ENCODE results near the gene TGFBR1. TPM values are rescaled to one million over a fixed set of nuclear protein-coding genes. Genes with fewer than 3 reads are reported as not detected.

Gene TGFBR1
- total RNA-seq, 1 donor from 2014 or later: 38.1 TPM

DNA sequence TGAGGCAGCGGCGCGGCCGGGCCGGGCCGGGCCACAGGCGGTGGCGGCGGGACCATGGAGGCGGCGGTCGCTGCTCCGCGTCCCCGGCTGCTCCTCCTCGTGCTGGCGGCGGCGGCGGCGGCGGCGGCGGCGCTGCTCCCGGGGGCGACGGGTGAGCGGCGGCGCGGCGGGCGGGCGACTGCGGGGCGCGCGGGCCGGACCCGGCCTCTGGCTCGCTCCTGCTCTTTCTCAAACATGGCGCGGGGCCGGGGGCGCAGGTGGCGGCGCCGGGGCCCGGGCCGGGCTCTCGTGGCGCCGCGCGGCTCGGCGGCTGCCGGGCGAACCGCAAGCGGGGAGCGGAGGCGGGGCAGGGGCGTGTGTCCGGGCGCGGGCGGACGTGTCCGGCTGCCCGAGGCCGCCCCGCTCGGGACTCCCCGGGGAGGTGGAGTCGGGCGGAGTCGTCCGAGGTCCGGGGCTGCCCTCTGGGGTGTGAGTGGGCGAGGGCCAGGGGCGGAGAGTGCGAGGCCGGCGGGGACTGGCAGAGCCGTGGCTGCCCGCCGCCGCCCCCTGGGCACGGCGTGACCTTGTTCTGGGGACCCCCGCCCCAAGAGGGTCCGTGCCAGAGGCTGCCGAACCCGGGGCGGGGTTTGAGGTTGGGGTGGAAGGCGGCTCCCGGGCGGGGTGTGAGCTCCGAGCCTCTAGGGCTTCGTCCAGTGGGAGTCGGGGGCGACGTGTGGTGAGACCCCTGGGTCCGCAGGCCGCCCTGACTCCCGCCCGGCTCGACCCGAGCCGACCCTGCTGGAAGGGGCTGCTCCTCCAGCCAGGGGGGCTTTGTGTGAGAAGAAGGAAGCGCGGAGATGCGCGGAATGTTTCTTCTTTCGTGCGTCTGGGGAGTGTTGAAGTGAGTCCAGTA, 485 bp downstream of the TGFBR1 start:
- peak overlapping the region; percentile 86 for H3K27ac ChIP-seq (ENCODE audit: low read depth, low read length)
- no peaks in the 10 kb centered on the region for H3K36me3 ChIP-seq (ENCODE audit: control insufficient read depth in 3 of 3, insufficient read depth in 3 of 3, low read length in 3 of 3)
- H3K4me1 ChIP-seq (ENCODE audit: control insufficient read depth in 3 of 3, insufficient read depth in 3 of 3, low read length in 3 of 3): peaks cover 28 to 32% (median 32%) of the 10 kb centered on the region in 3 donors

DNA sequence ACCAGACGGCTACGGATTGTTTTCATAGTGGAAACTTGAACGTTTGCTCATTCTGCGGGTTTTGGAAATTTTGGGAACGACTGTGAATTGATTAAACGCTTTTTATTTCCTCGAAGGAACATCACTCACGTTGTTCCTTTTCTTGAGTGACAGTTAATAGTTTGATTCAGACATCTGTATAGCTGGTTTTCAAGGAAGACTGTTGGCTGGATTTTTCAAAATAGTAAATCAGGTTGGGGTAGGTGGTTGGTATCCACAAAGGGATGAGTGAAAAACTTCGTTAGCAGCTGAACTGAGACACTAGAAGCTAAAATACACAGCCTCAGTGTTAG, 1.1 kb downstream of the TGFBR1 start:
- H3K9me3 ChIP-seq (ENCODE audit: control insufficient read depth in 3 of 3, low read length in 3 of 3): no peaks in the 10 kb centered on the region
- H3K4me3 ChIP-seq (ENCODE audit: low read length in 3 of 3): peak overlapping the region; percentile 76 to 80 (median 76)
- H3K27me3 ChIP-seq (ENCODE audit: control insufficient read depth in 3 of 3, insufficient read depth in 3 of 3, low read length in 3 of 3): no peaks in the 10 kb centered on the region
- H3K27ac ChIP-seq (ENCODE audit: low read depth, low read length): peak overlapping the region; percentile 86
- H3K4me1 ChIP-seq (ENCODE audit: control insufficient read depth in 3 of 3, insufficient read depth in 3 of 3, low read length in 3 of 3): peaks cover 28 to 32% (median 32%) of the 10 kb centered on the region in 3 donors
- H3K36me3 ChIP-seq (ENCODE audit: control insufficient read depth in 3 of 3, insufficient read depth in 3 of 3, low read length in 3 of 3): no peaks in the 10 kb centered on the region
- peak overlapping the region; percentile 79 to 83 (median 81) for H3K9ac ChIP-seq (ENCODE audit: low read depth in 1 of 3, low read length in 3 of 3)

More for the DNA sequence above, 485 bp downstream of the TGFBR1 start:
- H3K4me3 ChIP-seq (ENCODE audit: low read length in 3 of 3): peak overlapping the region; percentile 76 to 80 (median 76)
- H3K9me3 ChIP-seq (ENCODE audit: control insufficient read depth in 3 of 3, low read length in 3 of 3): no peaks in the 10 kb centered on the region
- H3K9ac ChIP-seq (ENCODE audit: low read depth in 1 of 3, low read length in 3 of 3): peak overlapping the region; percentile 79 to 83 (median 81)
- H3K27me3 ChIP-seq (ENCODE audit: control insufficient read depth in 3 of 3, insufficient read depth in 3 of 3, low read length in 3 of 3): no peaks in the 10 kb centered on the region

DNA sequence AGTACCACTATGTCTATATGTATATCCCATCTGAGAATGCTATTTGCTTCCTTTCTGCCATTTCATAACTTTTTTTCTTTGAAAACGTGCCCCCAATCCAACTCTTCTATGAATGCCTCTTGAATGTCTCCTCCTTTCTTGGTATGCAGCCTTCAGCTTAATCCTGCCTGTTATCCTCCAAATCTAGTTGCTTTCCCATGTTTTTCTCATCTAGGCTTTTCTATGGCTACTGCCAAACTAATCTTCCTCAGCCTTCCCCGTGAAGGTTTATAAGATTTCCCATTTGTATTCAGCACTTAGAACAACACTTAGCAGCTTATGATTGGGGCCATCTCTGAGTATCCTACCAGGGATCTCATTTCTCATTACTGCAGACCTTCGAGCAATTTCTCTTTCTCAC, 2.5 kb downstream of the TGFBR1 start:
- H3K4me3 ChIP-seq (ENCODE audit: low read length in 3 of 3): peak overlapping the region in 1 of 3 donors; percentile 17
- H3K9ac ChIP-seq (ENCODE audit: low read depth in 1 of 3, low read length in 3 of 3): peak overlapping the region in 2 of 3 donors; percentile 4 to 9
- no peaks in the 10 kb centered on the region for H3K9me3 ChIP-seq (ENCODE audit: control insufficient read depth in 3 of 3, low read length in 3 of 3)
- H3K27ac ChIP-seq (ENCODE audit: low read depth, low read length): no peak overlapping the region
- H3K27me3 ChIP-seq (ENCODE audit: control insufficient read depth in 3 of 3, insufficient read depth in 3 of 3, low read length in 3 of 3): no peaks in the 10 kb centered on the region
- H3K4me1 ChIP-seq (ENCODE audit: control insufficient read depth in 3 of 3, insufficient read depth in 3 of 3, low read length in 3 of 3): peaks cover 33 to 41% (median 38%) of the 10 kb centered on the region in 3 donors
- H3K36me3 ChIP-seq (ENCODE audit: control insufficient read depth in 3 of 3, insufficient read depth in 3 of 3, low read length in 3 of 3): no peaks in the 10 kb centered on the region

DNA sequence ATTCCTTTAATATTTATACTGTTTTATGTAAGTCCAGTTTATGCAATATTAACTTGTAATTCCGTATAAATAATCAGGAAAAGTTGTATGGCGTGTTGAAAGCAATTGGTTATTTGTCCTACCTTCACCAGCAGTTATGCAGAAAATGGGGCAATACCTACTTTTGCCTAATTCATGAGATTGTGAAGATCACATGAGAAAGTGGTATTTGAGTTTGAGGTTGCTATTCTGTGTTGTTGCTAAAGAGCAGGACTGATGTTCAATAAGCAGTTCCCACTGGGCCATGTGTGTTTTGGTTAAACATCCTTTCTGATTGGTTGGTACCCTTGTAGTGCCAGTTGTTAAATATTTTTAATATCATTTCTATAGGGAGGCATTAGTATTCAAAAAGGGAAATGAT, 3.2 kb downstream of the TGFBR1 start:
- H3K4me1 ChIP-seq (ENCODE audit: control insufficient read depth in 3 of 3, insufficient read depth in 3 of 3, low read length in 3 of 3): peaks cover 36 to 47% (median 44%) of the 10 kb centered on the region in 3 donors
- no peak overlapping the region for H3K27ac ChIP-seq (ENCODE audit: low read depth, low read length)
- H3K9ac ChIP-seq (ENCODE audit: low read depth in 1 of 3, low read length in 3 of 3): no peak overlapping the region
- H3K4me3 ChIP-seq (ENCODE audit: low read length in 3 of 3): no peak overlapping the region
- H3K36me3 ChIP-seq (ENCODE audit: control insufficient read depth in 3 of 3, insufficient read depth in 3 of 3, low read length in 3 of 3): no peaks in the 10 kb centered on the region
- H3K9me3 ChIP-seq (ENCODE audit: control insufficient read depth in 3 of 3, low read length in 3 of 3): no peaks in the 10 kb centered on the region
- H3K27me3 ChIP-seq (ENCODE audit: control insufficient read depth in 3 of 3, insufficient read depth in 3 of 3, low read length in 3 of 3): no peaks in the 10 kb centered on the region

DNA sequence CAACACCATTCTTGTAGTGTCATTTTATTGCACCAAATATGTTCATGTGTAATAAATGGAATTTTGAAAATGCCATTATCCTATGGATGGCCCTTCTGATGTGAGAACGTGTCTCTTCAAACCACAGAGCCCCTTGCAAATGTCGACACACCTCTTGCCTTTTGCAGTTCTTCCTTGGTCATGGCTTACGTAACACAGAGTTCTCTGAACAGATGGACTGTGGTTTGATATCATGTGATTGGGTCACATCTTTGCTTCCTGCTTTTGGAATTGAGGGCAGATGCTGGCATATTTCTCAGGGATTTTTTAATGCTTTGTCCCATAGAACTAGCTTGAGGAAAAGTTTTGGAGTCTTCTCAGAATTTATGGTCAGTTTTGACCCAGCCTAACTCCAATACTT, 4.6 kb downstream of the TGFBR1 start:
- Histone ChIP-seq H3K4me3 (ENCODE audit: low read length in 3 of 3) (no peak overlapping the region), H3K9me3 (ENCODE audit: control insufficient read depth in 3 of 3, low read length in 3 of 3) (no peaks in the 10 kb centered on the region), H3K9ac (ENCODE audit: low read depth in 1 of 3, low read length in 3 of 3) (no peak overlapping the region), H3K27me3 (ENCODE audit: control insufficient read depth in 3 of 3, insufficient read depth in 3 of 3, low read length in 3 of 3) (no peaks in the 10 kb centered on the region), H3K27ac (ENCODE audit: low read depth, low read length) (no peak overlapping the region), H3K4me1 (ENCODE audit: control insufficient read depth in 3 of 3, insufficient read depth in 3 of 3, low read length in 3 of 3) (peaks cover 38 to 45% (median 40%) of the 10 kb centered on the region in 3 donors), H3K36me3 (ENCODE audit: control insufficient read depth in 3 of 3, insufficient read depth in 3 of 3, low read length in 3 of 3) (no peaks in the 10 kb centered on the region)

DNA sequence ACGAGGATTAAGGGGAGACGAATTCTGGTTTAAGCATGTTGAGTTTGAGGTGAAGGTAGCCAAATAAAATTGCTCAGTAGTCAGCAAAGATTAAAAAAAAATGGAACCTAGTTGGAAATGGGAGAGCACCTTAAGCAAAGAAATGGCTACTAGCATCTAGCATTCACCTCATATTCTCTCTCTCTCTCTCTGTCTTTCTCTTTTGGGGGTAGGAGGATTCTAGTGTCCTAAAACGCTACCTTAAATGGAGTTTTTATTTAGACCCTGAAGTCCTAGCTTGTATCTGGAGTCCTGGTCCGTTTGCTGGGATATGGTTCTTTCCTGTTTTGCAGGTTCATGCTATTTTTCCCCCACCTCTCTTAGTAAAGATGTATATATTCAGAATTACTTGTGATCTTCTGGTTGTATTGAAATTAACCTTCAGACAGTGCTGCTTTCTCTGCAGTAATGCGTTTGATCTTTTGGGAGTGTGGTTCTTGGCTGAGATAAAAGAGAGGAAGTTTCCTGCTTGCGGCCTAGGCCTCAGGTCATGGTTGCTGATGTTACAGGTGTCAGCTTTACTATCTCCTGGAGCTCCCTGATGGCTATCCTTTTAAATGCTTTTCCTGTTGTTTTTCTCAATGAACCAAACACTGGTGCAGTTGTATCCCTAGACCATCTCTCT, 8.0 kb downstream of the TGFBR1 start:
- Histone ChIP-seq H3K9ac (ENCODE audit: low read depth in 1 of 3, low read length in 3 of 3) (no peak overlapping the region), H3K27ac (ENCODE audit: low read depth, low read length) (no peak overlapping the region), H3K4me3 (ENCODE audit: low read length in 3 of 3) (no peak overlapping the region), H3K4me1 (ENCODE audit: control insufficient read depth in 3 of 3, insufficient read depth in 3 of 3, low read length in 3 of 3) (peaks cover 33 to 44% (median 36%) of the 10 kb centered on the region in 3 donors), H3K9me3 (ENCODE audit: control insufficient read depth in 3 of 3, low read length in 3 of 3) (no peaks in the 10 kb centered on the region), H3K36me3 (ENCODE audit: control insufficient read depth in 3 of 3, insufficient read depth in 3 of 3, low read length in 3 of 3) (no peaks in the 10 kb centered on the region), H3K27me3 (ENCODE audit: control insufficient read depth in 3 of 3, insufficient read depth in 3 of 3, low read length in 3 of 3) (no peaks in the 10 kb centered on the region)

DNA sequence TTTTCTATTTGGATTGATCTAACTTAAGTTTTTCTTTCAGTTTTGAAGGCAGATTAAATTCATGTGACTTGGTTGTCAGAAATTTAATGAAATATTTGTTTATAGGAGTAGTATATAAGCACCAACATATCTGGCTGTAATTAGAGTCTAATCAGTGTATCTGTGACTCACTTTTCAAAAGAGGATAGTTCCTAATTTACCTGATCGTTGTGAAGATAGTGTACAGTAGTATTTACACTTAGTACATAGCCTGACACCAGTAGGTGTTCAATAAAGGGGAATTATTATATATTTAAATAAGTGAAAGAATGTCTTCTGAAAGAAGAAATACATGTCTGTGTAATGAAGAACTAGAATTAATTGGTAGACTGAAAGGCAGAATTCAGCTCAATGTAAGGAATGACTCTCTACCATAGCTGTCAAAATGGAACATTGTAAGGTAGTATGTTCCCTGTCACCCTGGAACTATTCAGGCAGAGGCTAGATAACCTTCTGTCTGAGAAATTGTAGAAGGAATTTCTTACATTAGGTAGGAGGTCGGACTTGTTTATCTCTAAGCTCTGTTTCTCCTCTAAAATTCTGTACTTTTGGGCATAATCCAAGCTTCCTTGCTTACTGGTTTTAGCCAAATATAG, 8.6 kb downstream of the TGFBR1 start:
- Histone ChIP-seq H3K9ac (ENCODE audit: low read depth in 1 of 3, low read length in 3 of 3) (no peak overlapping the region), H3K4me3 (ENCODE audit: low read length in 3 of 3) (no peak overlapping the region), H3K27me3 (ENCODE audit: control insufficient read depth in 3 of 3, insufficient read depth in 3 of 3, low read length in 3 of 3) (no peaks in the 10 kb centered on the region), H3K27ac (ENCODE audit: low read depth, low read length) (no peak overlapping the region), H3K36me3 (ENCODE audit: control insufficient read depth in 3 of 3, insufficient read depth in 3 of 3, low read length in 3 of 3) (no peaks in the 10 kb centered on the region), H3K4me1 (ENCODE audit: control insufficient read depth in 3 of 3, insufficient read depth in 3 of 3, low read length in 3 of 3) (peaks cover 32 to 39% (median 33%) of the 10 kb centered on the region in 3 donors), H3K9me3 (ENCODE audit: control insufficient read depth in 3 of 3, low read length in 3 of 3) (no peaks in the 10 kb centered on the region)

DNA sequence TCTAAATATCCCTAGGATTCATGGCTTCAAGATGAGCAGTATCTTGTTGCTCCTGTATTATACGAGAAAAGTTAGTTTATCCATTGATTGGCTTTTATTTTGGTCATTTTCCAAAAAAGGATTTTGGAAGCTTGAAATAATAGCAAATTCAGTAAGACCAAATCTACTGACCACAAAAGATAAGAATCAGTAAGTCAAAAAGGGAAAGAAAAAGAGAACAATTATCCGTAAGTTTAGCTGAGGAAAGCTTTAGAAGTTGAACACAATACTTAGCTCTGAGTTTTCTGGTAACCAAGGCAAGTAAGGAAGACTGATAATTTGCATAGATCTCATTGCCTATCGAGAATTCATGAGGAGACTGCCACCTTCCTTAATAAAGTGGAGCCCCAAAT, 9.1 kb downstream of the TGFBR1 start:
- no peak overlapping the region for H3K4me3 ChIP-seq (ENCODE audit: low read length in 3 of 3)
- H3K27me3 ChIP-seq (ENCODE audit: control insufficient read depth in 3 of 3, insufficient read depth in 3 of 3, low read length in 3 of 3): no peaks in the 10 kb centered on the region
- no peaks in the 10 kb centered on the region for H3K36me3 ChIP-seq (ENCODE audit: control insufficient read depth in 3 of 3, insufficient read depth in 3 of 3, low read length in 3 of 3)
- H3K27ac ChIP-seq (ENCODE audit: low read depth, low read length): no peak overlapping the region
- H3K4me1 ChIP-seq (ENCODE audit: control insufficient read depth in 3 of 3, insufficient read depth in 3 of 3, low read length in 3 of 3): peaks cover 32 to 39% (median 33%) of the 10 kb centered on the region in 3 donors
- no peak overlapping the region for H3K9ac ChIP-seq (ENCODE audit: low read depth in 1 of 3, low read length in 3 of 3)
- no peaks in the 10 kb centered on the region for H3K9me3 ChIP-seq (ENCODE audit: control insufficient read depth in 3 of 3, low read length in 3 of 3)

DNA sequence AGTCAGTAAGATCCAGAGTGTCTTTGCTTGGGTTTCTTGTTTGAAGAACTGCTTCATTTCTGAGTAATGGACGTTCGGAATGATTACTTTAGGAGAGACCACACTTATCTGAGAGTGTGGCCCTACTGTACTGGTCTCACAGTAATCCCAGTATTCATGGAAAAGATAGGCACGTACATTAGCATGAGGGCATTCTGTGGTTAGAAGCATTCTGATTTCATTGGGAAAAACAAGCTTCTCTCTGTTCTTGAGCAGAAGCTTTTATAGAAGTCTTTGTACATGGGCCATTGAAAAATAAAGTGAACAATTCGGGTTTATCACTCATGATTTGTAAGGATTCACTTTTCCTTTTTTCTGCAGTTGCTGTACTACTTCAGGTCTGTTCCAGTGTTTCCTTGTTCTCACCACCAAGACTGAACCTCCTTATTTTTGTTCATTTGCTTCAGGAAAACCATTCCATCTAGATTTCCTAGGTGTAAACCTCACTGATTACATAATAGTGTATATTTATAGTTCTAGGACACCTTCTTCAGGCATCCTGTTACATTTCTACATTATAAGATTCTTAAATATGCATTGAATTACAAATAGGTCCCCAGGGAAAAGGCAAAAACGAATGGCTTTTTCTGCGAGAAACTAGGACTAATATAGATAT, 10.1 kb downstream of the TGFBR1 start:
- Histone ChIP-seq H3K4me1 (ENCODE audit: control insufficient read depth in 3 of 3, insufficient read depth in 3 of 3, low read length in 3 of 3) (peaks cover 30 to 39% (median 32%) of the 10 kb centered on the region in 3 donors), H3K4me3 (ENCODE audit: low read length in 3 of 3) (no peak overlapping the region), H3K27ac (ENCODE audit: low read depth, low read length) (peak overlapping the region; percentile 51), H3K27me3 (ENCODE audit: control insufficient read depth in 3 of 3, insufficient read depth in 3 of 3, low read length in 3 of 3) (no peaks in the 10 kb centered on the region), H3K36me3 (ENCODE audit: control insufficient read depth in 3 of 3, insufficient read depth in 3 of 3, low read length in 3 of 3) (no peaks in the 10 kb centered on the region), H3K9ac (ENCODE audit: low read depth in 1 of 3, low read length in 3 of 3) (no peak overlapping the region), H3K9me3 (ENCODE audit: control insufficient read depth in 3 of 3, low read length in 3 of 3) (no peaks in the 10 kb centered on the region)

Data from skeletal muscle tissue (tissue), 4 donors.